Gastrocnemius medialis (tissue), 4 donors: ENCODE data around the gene AFDN. TPM values are rescaled to one million over a fixed set of nuclear protein-coding genes. Genes with fewer than 3 reads are reported as not detected.

ENCODE experiments used
- ATAC-seq, 2 donors: fragments of 150-250 bp; one replicate each; pipeline ENCODE4 v1.9.1; 2016
- DNase-seq, 2 donors: peaks; one replicate each; pipeline ENCODE4 v3.0.0-alpha.2; 2019
- H3K27ac ChIP-seq, 4 donors: fragments of 200-600 bp; sonication (generic); 1 replicate in 1 of 4; 2 replicates in 3 of 4; pipeline ENCODE4 v1.5.1; 2016 to 2018; ENCODE audit warnings: mild to moderate bottlenecking in 2 of 4, moderate library complexity in 1 of 4
- H3K27me3 ChIP-seq, 3 donors: fragments of 200-600 bp; sonication (generic) in 2 of 3; 1 replicate in 1 of 3; 2 replicates in 2 of 3; pipeline versions ENCODE4 v1.5.1 to v1.6.0; 2016 to 2019; ENCODE audit warnings: mild to moderate bottlenecking in 1 of 3, moderate library complexity in 1 of 3
- H3K36me3 ChIP-seq, 2 donors: fragments of 200-600 bp; sonication (generic) in 1 of 2; one replicate each; pipeline ENCODE4 v1.5.1; 2017 to 2018
- H3K4me1 ChIP-seq, 2 donors: fragments of 200-600 bp; sonication (generic) in 1 of 2; one replicate each; pipeline ENCODE4 v1.5.1; 2016 to 2017; ENCODE audit warnings: mild to moderate bottlenecking in 2 of 2
- H3K4me3 ChIP-seq, 4 donors: fragments of 200-600 bp; sonication (generic) in 3 of 4; 1 replicate in 1 of 4; 2 replicates in 3 of 4; pipeline ENCODE4 v1.5.1; 2016 to 2019; ENCODE audit warnings: mild to moderate bottlenecking in 2 of 4
- H3K9me3 ChIP-seq, 3 donors: fragments of 200-600 bp; sonication (generic) in 2 of 3; 1 replicate in 1 of 3; 2 replicates in 2 of 3; pipeline ENCODE4 v1.5.1; 2016 to 2019
- POLR2A ChIP-seq, 2 donors: fragments of 450-650 bp; IDR thresholded peaks; one replicate each; pipeline ENCODE4 v1.6.1; 2017; ENCODE audit warnings: antibody characterized with exemption in 2 of 2, mild to moderate bottlenecking in 2 of 2, moderate library complexity in 2 of 2
- in situ Hi-C, 4 donors: fragments of 200-750 bp; cut with MboI; loops; one replicate each; pipeline versions ENCODE4 v1.15.0 to v1.8.0; 2017; ENCODE audit warnings: low sequenced_read_pairs in 4 of 4
- intact Hi-C: fragments of 100-400 bp; cut with DNase I; formaldehyde crosslinking; loops from one replicate; pipeline ENCODE4 v1.15.1; 2023; ENCODE audit warnings: low total_unique reads
- total RNA-seq, 4 donors: library from RNA; depleted of rRNA; stranded (reverse); fragments of >200 nt; gene quantifications; one replicate each; pipeline versions ENCODE4 v1.1.0 to v1.2.3, GENCODE V29; 2016
- TF ChIP-seq, protein P1 (sequence below), 5 experiments: fragments of 450-650 bp in 3 of 5; fragments of 200-600 bp in 2 of 5; sonication (generic) in 2 of 5; IDR thresholded peaks in 4 of 5; conservative IDR thresholded peaks in 1 of 5; 1 replicate in 4 of 5; 2 replicates in 1 of 5; pipeline ENCODE4 v1.5.1; 2016 to 2019; ENCODE audit warnings: antibody characterized with exemption in 5 of 5, mild to moderate bottlenecking in 3 of 5, moderate library complexity in 3 of 5

Gene AFDN
- total RNA-seq, 4 donors from 2014 or later: 22.2 to 66.0 (median 30.0) TPM

DNA sequence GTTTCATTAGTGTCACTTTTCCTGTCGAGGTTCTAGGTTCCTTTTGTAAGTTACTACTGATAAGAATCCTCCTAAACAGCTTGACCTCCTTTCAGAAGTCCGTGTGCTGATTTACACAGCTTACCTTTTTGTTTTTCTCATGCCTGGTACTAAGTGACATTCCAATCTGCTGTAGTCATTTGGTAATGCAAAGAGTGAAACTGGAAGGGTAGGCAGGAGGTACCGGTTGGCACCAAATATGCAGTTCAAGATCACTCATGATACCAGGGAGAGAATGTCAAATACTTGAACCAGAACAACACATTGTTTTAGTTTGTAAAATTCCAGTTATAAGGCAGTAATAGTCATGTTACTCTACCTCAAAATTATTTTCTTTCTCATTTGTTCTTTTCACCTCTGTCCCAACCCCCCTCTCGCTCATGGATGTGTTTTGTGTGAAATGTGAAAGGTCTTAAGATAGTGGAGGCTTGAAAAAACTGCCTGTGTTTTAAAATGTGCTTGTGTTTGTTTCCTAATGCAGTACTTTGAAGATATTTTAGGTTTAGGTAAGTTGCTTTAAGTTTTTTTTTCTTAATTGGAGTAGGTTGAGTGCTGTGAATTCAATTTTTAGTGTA is 23.2 kb downstream of the AFDN start:
- intact Hi-C loops (no loop called here), in situ Hi-C loops (no loop called here)
- DNase-seq (no peak), ATAC-seq (peak in 1 of 2 donors; percentile 56)
- no peaks in the 10 kb centered on the region for H3K27me3 ChIP-seq
- peak overlapping the region in 2 of 4 donors; percentile 10 for H3K4me3 ChIP-seq
- no peaks in the 10 kb centered on the region for H3K9me3 ChIP-seq
- H3K4me1 ChIP-seq: peaks cover 28 to 35% of the 10 kb centered on the region in 2 donors
- no peaks in the 10 kb centered on the region for H3K36me3 ChIP-seq
- H3K27ac ChIP-seq: peak overlapping the region; percentile 0 to 57 (median 37)
- no peak for TF ChIP-seq POLR2A (IDR thresholded peaks at IDR 0.05)
- TF ChIP-seq, protein P1, sequence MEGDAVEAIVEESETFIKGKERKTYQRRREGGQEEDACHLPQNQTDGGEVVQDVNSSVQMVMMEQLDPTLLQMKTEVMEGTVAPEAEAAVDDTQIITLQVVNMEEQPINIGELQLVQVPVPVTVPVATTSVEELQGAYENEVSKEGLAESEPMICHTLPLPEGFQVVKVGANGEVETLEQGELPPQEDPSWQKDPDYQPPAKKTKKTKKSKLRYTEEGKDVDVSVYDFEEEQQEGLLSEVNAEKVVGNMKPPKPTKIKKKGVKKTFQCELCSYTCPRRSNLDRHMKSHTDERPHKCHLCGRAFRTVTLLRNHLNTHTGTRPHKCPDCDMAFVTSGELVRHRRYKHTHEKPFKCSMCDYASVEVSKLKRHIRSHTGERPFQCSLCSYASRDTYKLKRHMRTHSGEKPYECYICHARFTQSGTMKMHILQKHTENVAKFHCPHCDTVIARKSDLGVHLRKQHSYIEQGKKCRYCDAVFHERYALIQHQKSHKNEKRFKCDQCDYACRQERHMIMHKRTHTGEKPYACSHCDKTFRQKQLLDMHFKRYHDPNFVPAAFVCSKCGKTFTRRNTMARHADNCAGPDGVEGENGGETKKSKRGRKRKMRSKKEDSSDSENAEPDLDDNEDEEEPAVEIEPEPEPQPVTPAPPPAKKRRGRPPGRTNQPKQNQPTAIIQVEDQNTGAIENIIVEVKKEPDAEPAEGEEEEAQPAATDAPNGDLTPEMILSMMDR (IDR thresholded peaks at IDR 0.05 in 4 of 5, conservative IDR thresholded peaks at IDR 0.05 in 1 of 5): no peak

DNA sequence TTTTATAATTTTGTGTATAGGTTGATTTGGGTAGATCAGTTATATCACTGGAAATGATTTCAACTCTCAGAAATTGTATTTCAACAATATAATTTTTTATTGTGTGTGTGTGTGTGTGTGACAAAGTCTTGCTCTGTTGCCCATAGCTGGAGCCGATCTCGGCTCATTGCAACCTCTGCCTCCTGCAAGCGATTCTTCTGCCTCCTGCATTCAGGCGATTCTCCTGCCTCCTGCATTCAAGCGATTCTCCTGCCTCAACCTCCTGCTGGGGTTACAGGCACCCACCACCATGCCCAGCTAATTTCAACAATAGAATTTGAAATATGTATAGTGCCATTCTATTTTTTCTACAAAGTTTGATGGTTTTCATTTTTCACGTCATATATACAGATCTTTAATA is 24.1 kb downstream of the AFDN start:
- DNase-seq: no peak
- no peak overlapping the region for H3K4me3 ChIP-seq
- H3K27ac ChIP-seq: no peak overlapping the region
- no peaks in the 10 kb centered on the region for H3K36me3 ChIP-seq
- H3K27me3 ChIP-seq: no peaks in the 10 kb centered on the region
- intact Hi-C loops: no loop called here
- H3K4me1 ChIP-seq: peaks cover 33 to 41% of the 10 kb centered on the region in 2 donors
- no peaks in the 10 kb centered on the region for H3K9me3 ChIP-seq
- in situ Hi-C loops: no loop called here
- TF ChIP-seq POLR2A (IDR thresholded peaks at IDR 0.05): no peak
- TF ChIP-seq, protein P1 (IDR thresholded peaks at IDR 0.05 in 4 of 5, conservative IDR thresholded peaks at IDR 0.05 in 1 of 5): no peak
- ATAC-seq: no peak

DNA sequence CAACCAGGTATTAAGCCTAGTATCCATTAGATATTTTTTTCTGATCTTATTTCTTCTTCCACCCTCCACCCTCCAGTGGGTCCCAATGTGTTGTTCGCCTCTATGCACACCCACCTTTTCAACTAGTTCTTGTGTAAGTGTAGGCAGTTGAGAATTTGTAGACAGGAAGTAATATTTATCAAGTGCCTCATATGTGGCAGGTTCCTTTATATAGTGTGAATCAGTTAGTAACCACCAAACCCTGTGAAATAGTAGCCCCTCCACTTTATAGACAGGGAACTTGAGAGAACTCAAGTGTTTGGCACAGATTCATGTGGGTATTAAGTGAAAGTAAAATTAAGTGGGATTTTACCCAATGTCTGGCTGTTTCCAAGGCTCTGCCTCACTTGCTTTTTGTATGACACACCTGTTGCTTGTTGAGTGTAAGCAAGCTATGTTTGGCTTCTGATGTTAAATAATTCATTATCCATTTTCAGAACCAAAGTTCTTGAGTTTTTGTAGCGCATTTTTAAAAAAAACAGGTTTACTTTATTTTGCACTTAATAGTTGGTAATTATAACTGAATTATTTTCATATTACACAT is 24.8 kb downstream of the AFDN start:
- no peak for DNase-seq
- TF ChIP-seq POLR2A (IDR thresholded peaks at IDR 0.05): no peak
- TF ChIP-seq, protein P1 (IDR thresholded peaks at IDR 0.05 in 4 of 5, conservative IDR thresholded peaks at IDR 0.05 in 1 of 5): no peak
- intact Hi-C loops (no loop called here), in situ Hi-C loops (no loop called here)
- Histone ChIP-seq H3K4me3 (no peak overlapping the region), H3K27me3 (no peaks in the 10 kb centered on the region), H3K9me3 (no peaks in the 10 kb centered on the region), H3K36me3 (no peaks in the 10 kb centered on the region), H3K27ac (no peak overlapping the region), H3K4me1 (peaks cover 37 to 47% of the 10 kb centered on the region in 2 donors)
- no peak for ATAC-seq

DNA sequence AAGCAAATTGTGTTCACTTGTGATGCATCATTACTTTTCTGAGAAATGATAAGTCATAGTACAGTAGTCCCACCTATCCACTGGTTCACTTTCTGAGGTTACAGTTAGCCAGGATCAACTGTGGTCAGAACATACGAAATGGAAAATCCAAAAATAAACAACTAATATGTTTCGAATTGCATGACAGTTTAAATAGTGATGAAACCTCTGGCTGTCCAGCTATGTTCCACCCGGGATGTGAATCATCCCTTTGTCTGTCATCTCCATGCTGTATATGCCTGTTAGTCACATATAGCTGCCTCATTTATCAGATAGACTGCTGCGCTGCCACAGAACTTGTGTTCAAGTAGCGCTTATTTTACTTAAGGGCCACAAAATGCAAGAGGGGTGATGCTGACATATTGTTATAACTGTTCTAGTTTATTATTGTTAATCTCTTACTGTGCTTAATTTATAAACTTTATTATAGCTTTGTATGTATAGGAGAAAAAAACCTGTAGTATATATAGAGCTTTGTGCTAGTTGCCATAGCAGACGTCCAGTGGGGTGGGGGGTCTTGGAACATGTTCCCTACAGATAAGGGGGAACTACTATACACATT is 29.2 kb downstream of the AFDN start:
- no peaks in the 10 kb centered on the region for H3K9me3 ChIP-seq
- TF ChIP-seq, protein P1 (IDR thresholded peaks at IDR 0.05 in 4 of 5, conservative IDR thresholded peaks at IDR 0.05 in 1 of 5): no peak
- no peak for TF ChIP-seq POLR2A (IDR thresholded peaks at IDR 0.05)
- no peak overlapping the region for H3K4me3 ChIP-seq
- intact Hi-C loops (no loop called here), in situ Hi-C loops (no loop called here)
- peak overlapping the region; percentile 28 to 72 (median 47) for H3K27ac ChIP-seq
- DNase-seq (peak in 1 of 2 donors; percentile 28), ATAC-seq (peak; percentile 89 to 94)
- peaks cover 44 to 47% of the 10 kb centered on the region in 2 donors for H3K4me1 ChIP-seq
- H3K27me3 ChIP-seq: no peaks in the 10 kb centered on the region
- H3K36me3 ChIP-seq: no peaks in the 10 kb centered on the region
